Nephron (organoid): ENCODE data around the gene PSMD7.
"Not testable (repeated sequence)": the region's sequence is repeated elsewhere in the genome, so short reads cannot be mapped to it uniquely, and the experiment has no call there.

Experiments used
- H3K27ac Mint-ChIP-seq, 3 experiments: 2 replicates each; pipeline ENCODE4 v1.8.0; 2020; ENCODE audit warnings: mixed read lengths in 3 of 3, mild to moderate bottlenecking in 2 of 3, moderate library complexity in 1 of 3
- H3K27me3 Mint-ChIP-seq: 2 replicates; pipeline ENCODE4 v1.8.0; 2021; ENCODE audit warnings: low read depth, mild to moderate bottlenecking, moderate library complexity, mixed read lengths
- H3K36me3 Mint-ChIP-seq: 2 replicates; pipeline ENCODE4 v1.8.0; 2020; ENCODE audit warnings: low read depth, mixed read lengths
- H3K4me1 Mint-ChIP-seq: 2 replicates; pipeline ENCODE4 v1.8.0; 2020; ENCODE audit warnings: mixed read lengths
- H3K4me3 Mint-ChIP-seq, 3 experiments: 2 replicates each; pipeline ENCODE4 v1.8.0; 2020; ENCODE audit warnings: mild to moderate bottlenecking in 3 of 3, mixed read lengths in 3 of 3, moderate library complexity in 2 of 3
- H3K9me3 Mint-ChIP-seq: 2 replicates; pipeline ENCODE4 v1.8.0; 2020; ENCODE audit warnings: mixed read lengths
- CTCF ChIP-seq, 3 experiments: fragments of 200-600 bp; sonication (generic); IDR thresholded peaks; one replicate each; pipeline ENCODE4 v1.5.0; 2021; ENCODE audit warnings: antibody characterized with exemption in 3 of 3; ENCODE audit not compliant: unreplicated experiment in 3 of 3

Gene PSMD7

GRCh38 chr16:74321356-74321755, 24.7 kb downstream of the PSMD7 start:
- Mint-ChIP-seq H3K4me3 (no peak overlapping the region), H3K27me3 (no peaks in the 10 kb centered on the region), H3K9me3 (no peaks in the 10 kb centered on the region), H3K36me3 (peaks cover 7% of the 10 kb centered on the region), H3K4me1 (no peaks in the 10 kb centered on the region), H3K27ac (no peak overlapping the region)
- TF ChIP-seq CTCF (IDR thresholded peaks at IDR 0.05; ENCODE audit: unreplicated experiment in 3 of 3) = no peak

GRCh38 chr16:74322301-74322710, 25.7 kb downstream of the PSMD7 start:
- no peak for TF ChIP-seq CTCF (IDR thresholded peaks at IDR 0.05; ENCODE audit: unreplicated experiment in 3 of 3)
- Mint-ChIP-seq H3K27ac (no peak overlapping the region), H3K4me1 (no peaks in the 10 kb centered on the region), H3K9me3 (no peaks in the 10 kb centered on the region), H3K27me3 (no peaks in the 10 kb centered on the region), H3K4me3 (no peak overlapping the region), H3K36me3 (peaks cover 15% of the 10 kb centered on the region)

GRCh38 chr16:74324777-74325176, 28.2 kb downstream of the PSMD7 start:
- not testable (repeated sequence) for H3K9me3 Mint-ChIP-seq, H3K4me1 Mint-ChIP-seq, H3K4me3 Mint-ChIP-seq, H3K27ac Mint-ChIP-seq, H3K27me3 Mint-ChIP-seq
- H3K36me3 Mint-ChIP-seq = peaks cover 24% of the 10 kb centered on the region

- Mint-ChIP-seq H3K27ac (no peak overlapping the region), H3K36me3 (peaks cover 25% of the 10 kb centered on the region), H3K9me3 (no peaks in the 10 kb centered on the region), H3K4me1 (no peaks in the 10 kb centered on the region), H3K4me3 (no peak overlapping the region), H3K27me3 (no peaks in the 10 kb centered on the region)
- TF ChIP-seq CTCF (IDR thresholded peaks at IDR 0.05; ENCODE audit: unreplicated experiment in 3 of 3) = no peak
Observed at GRCh38 chr16:74325641-74326040, 29.0 kb downstream of the PSMD7 start.

- H3K27me3 Mint-ChIP-seq, H3K27ac Mint-ChIP-seq, H3K9me3 Mint-ChIP-seq, H3K4me1 Mint-ChIP-seq, H3K4me3 Mint-ChIP-seq: not testable (repeated sequence)
- H3K36me3 Mint-ChIP-seq = peaks cover 40% of the 10 kb centered on the region
Observed at GRCh38 chr16:74328346-74328745, 31.7 kb downstream of the PSMD7 start.

- not testable (repeated sequence) for H3K9me3 Mint-ChIP-seq, H3K4me1 Mint-ChIP-seq, H3K27ac Mint-ChIP-seq, H3K27me3 Mint-ChIP-seq, H3K4me3 Mint-ChIP-seq
- H3K36me3 Mint-ChIP-seq = peaks cover 41% of the 10 kb centered on the region
Observed at GRCh38 chr16:74332469-74332868, 35.9 kb downstream of the PSMD7 start.

- H3K4me3 Mint-ChIP-seq, H3K9me3 Mint-ChIP-seq, H3K4me1 Mint-ChIP-seq, H3K27me3 Mint-ChIP-seq, H3K27ac Mint-ChIP-seq: not testable (repeated sequence)
- H3K36me3 Mint-ChIP-seq = peaks cover 27% of the 10 kb centered on the region
Observed at GRCh38 chr16:74337506-74337905, 40.9 kb downstream of the PSMD7 start.

GRCh38 chr16:74339226-74339625, 42.6 kb downstream of the PSMD7 start:
- H3K9me3 Mint-ChIP-seq, H3K27me3 Mint-ChIP-seq, H3K4me1 Mint-ChIP-seq, H3K27ac Mint-ChIP-seq, H3K4me3 Mint-ChIP-seq: not testable (repeated sequence)
- peaks cover 28% of the 10 kb centered on the region for H3K36me3 Mint-ChIP-seq

- peaks cover 24% of the 10 kb centered on the region for H3K36me3 Mint-ChIP-seq
- not testable (repeated sequence) for H3K27ac Mint-ChIP-seq
Observed at GRCh38 chr16:74353038-74353437, 56.4 kb downstream of the PSMD7 start.

More at GRCh38 chr16:74353038-74353437, 56.4 kb downstream of the PSMD7 start:
- H3K4me1 Mint-ChIP-seq, H3K9me3 Mint-ChIP-seq, H3K27me3 Mint-ChIP-seq, H3K4me3 Mint-ChIP-seq: not testable (repeated sequence)
